HG03196 (cell line): ENCODE data around the gene LPXN.
A peak's percentile ranks its signal among the peaks of the same experiment; 100 is the strongest.

Experiments used
- ATAC-seq: cut with Tn5 transposase; IDR thresholded peaks from one replicate; pipeline ENCODE4 v1.9.1; 2021; ENCODE audit not compliant: unreplicated experiment

Gene LPXN

DNA sequence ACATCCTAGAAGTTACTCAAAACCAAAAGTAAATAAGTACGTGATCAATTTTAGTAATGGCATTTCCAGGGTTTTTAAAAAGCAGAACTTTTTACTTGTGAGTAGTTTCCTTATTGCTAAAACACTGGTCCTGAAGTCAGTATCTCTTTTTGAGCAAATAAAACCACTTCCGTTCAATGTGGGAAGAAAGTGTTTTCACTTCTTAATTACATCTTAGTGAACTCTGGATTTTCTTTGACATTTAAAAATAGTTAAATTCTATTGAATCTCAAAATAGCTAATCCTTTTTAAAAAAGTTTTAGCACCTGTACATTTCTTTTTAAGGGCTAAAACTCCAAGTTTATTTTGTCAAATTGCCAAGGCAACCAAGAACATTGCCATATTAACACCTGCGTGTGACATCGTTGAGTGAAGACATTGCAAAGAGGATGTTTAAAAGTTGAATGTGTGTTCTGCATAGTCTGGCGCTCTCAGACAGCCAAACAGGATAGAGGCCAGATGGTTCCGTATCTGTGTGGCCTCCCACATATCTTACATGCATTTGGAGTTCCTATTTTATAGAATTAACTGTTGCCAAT is 50.5 kb downstream of the LPXN start:
- peak; percentile 91 for ATAC-seq

DNA sequence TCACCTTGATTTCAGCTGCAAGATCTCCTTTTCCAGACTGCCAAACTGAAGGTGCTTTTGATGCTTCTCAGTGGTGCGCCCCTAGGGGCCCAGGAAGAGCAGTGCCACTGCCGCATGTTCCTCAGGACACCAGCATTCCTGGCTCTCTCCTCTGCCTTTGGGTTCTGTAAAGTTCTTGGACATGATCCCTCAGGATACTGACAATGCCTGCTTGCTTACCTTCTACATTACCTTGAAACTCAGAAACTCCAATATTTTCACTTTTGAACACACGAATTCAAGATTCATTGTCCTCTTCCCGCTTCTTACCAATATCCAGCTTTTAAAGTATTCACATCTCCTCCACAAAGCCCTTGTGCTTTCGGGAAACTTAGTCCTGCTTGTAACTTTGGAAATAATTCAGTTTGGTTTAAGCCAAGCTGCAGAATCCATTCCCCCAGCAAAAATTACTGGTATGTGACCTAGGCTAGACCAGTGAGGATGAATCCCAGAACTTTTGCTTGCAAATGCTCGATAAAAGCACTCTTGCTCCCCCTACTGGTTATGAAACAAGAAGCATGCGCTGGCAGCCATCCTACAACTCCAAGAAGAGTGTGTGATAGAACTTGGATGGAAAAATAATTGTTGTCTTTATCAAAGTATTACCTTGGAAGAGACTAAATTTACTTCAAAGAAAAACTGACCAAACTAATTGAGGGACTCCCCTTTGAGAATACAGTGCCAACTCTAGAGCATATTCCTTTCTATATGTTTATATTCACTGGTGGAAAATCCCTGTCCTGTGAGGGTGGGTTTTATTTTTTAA is 51.2 kb downstream of the LPXN start:
- ATAC-seq, result peak; percentile 21

GRCh38 chr11:58513747-58514367 is 61.8 kb downstream of the LPXN start:
- no peak for ATAC-seq

- no peak for ATAC-seq
Measured at GRCh38 chr11:58511636-58512035, 64.0 kb downstream of the LPXN start.

- no peak for ATAC-seq
Measured at GRCh38 chr11:58509748-58510147, 65.9 kb downstream of the LPXN start.

- ATAC-seq, result no peak
Measured at GRCh38 chr11:58508814-58509213, 66.8 kb downstream of the LPXN start.

DNA sequence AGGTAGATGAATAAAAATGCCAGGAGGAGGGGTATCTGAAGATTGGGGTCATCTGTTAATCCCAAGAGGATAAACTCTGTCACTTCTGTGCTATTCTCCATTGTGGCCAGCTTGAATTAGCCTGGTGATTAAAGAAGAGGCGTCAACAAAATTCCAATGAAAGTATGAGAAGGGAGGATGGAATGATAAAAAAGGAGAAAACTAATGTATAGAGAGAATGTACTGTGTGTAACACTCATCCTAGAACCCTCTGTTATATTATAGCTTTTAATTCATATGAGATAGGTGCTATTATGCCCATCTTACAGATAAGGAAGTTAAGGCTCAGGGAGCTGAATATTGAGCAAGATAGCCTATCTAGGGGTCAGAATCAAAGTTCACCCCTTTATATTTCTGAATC is 67.7 kb downstream of the LPXN start, which contains the start of gene OR5B21:
OR5B21 (minus strand) TSS at position 101 of the 400 bp plus-strand sequence; CDS start at position 101, 0 bp downstream.
- ATAC-seq, result no peak

- no peak for ATAC-seq
Measured at GRCh38 chr11:58507355-58507754, 68.3 kb downstream of the LPXN start.

DNA sequence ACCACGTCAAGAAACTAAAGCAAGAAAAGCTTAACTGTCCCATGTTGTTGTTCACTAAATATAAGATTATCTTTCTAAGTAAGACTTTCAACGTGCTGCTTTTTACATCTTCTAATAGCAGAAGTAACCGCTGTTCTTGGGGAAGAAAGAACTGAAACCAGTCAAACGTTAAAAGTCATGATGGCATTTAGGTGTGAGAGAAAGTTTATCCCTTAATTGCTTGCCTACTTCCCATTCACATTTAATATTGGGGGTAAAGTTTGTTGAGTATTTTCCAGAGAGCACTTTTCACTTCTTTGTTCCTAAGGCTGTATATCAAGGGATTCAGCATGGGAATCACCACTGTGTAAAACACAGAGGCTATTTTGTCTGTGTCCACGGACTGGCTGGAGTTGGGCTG is 68.7 kb downstream of the LPXN start:
- ATAC-seq, result no peak

GRCh38 chr11:58505849-58506248 is 69.8 kb downstream of the LPXN start:
- no peak for ATAC-seq

- no peak for ATAC-seq
Measured at GRCh38 chr11:58504232-58504631, 71.4 kb downstream of the LPXN start.

DNA sequence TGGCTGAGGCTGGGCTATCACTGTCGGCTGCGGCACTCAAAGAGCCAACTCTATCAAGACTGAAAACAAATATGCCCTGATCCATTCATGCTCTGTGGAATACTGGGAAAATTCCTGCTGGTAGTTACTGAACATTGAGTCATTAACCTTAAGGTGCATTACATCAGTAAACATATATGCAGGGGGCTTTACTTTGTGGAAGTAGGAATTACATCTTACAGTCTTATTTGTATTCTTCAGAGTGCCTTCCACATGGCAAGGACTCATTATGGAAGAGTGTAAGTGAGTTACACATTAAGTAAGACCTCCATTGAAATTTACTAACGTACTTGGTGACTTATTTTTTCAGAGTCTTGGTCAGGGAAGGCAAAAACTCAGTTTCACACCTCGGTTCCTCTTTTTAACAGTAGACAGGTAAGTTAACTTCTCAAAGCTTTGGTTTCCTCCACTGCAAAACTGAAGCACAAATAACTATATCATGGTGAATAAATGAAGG is 72.2 kb downstream of the LPXN start:
- peak; percentile 92 for ATAC-seq

GRCh38 chr11:58502004-58502403 is 73.7 kb downstream of the LPXN start:
- no peak for ATAC-seq

- no peak for ATAC-seq
Measured at GRCh38 chr11:58498464-58498863, 77.2 kb downstream of the LPXN start.

GRCh38 chr11:58497951-58498350 is 77.7 kb downstream of the LPXN start:
- no peak for ATAC-seq

DNA sequence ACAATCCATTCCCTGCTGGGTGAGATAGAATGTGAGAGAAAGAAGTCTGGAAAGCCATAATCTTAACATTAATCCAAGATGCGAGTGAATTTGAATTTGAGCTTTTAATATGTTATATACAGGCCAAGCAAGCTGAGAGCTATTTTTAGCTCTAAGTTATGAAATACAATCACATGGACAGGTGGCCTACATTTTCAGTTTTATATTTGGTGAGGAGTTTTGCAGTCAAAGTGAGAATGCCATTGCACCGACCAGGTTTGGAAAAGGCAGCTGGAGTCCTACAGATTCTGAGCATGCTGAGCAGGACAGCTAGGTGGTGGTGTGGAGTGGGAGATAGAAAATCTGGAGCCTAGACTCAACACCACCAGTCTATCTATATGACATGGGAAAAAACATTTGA is 79.8 kb downstream of the LPXN start:
- ATAC-seq, result no peak

GRCh38 chr11:58494101-58494500 is 81.6 kb downstream of the LPXN start:
- no peak for ATAC-seq

GRCh38 chr11:58493676-58494075 is 82.0 kb downstream of the LPXN start:
- ATAC-seq, result no peak

DNA sequence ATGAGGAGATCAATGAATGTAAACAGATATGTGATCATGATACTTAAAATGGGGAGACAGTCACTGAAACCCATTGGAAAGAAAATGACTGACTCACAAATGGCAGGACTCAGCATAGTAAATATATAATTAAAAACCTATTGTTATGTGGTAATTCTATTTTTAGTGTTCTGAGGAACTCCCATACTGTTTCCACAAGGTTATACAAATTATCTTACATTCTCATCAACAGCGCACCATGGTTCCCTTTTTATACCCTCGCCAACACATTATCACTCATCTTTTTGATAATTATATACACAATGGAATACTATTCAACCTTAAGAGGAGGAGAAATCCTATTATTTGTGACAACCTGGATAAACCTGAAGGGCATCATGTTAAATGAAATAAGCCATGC is 84.8 kb downstream of the LPXN start:
- ATAC-seq, result no peak

- no peak for ATAC-seq
Measured at GRCh38 chr11:58487170-58487569, 88.5 kb downstream of the LPXN start.

GRCh38 chr11:58485961-58486360 is 89.7 kb downstream of the LPXN start:
- no peak for ATAC-seq
